GM23338 (cell line): ENCODE results near the gene CHRDL1. TPM values are rescaled to one million over a fixed set of nuclear protein-coding genes. Genes with fewer than 3 reads are reported as not detected.

Source experiments
- ATAC-seq: fragments of 200-7000 bp; cut with Tn5 transposase; 3 replicates; pipeline ENCODE4 v1.9.1; 2020
- DNase-seq: peaks from one replicate; pipeline ENCODE4 v3.0.0-alpha.2; 2015; ENCODE audit warnings: low spot score
- H2AFZ ChIP-seq: fragments of 200-600 bp; sonication (generic); 2 replicates; pipeline ENCODE4 v1.8.0; 2016; ENCODE audit warnings: antibody characterized with exemption, mild to moderate bottlenecking, moderate library complexity
- H3F3A ChIP-seq: fragments of 200-600 bp; sonication (generic); replicated peaks from 2 replicates; pipeline ENCODE4 v1.8.0; 2017; ENCODE audit warnings: antibody characterized with exemption, mixed run types, low read depth
- H3K27ac ChIP-seq: fragments of 200-600 bp; sonication (generic); 2 replicates; pipeline ENCODE4 v1.6.1; 2016; ENCODE audit warnings: low read depth
- H3K27me3 ChIP-seq: fragments of 200-600 bp; sonication (generic); 2 replicates; pipeline ENCODE4 v1.8.0; 2016; ENCODE audit warnings: mild to moderate bottlenecking, mixed run types, moderate library complexity; ENCODE audit not compliant: insufficient read depth
- H3K36me3 ChIP-seq: fragments of 200-600 bp; sonication (generic); 2 replicates; pipeline ENCODE4 v1.8.0; 2016; ENCODE audit warnings: mild to moderate bottlenecking; ENCODE audit not compliant: insufficient read depth
- H3K4me1 ChIP-seq: fragments of 200-600 bp; sonication (generic); 2 replicates; pipeline ENCODE4 v1.8.0; 2016; ENCODE audit warnings: mild to moderate bottlenecking, moderate library complexity; ENCODE audit not compliant: insufficient read depth
- H3K4me2 ChIP-seq: fragments of 200-600 bp; sonication (generic); 2 replicates; pipeline ENCODE4 v1.7.1; 2017; ENCODE audit warnings: mixed run types
- H3K4me3 ChIP-seq: fragments of 200-600 bp; sonication (generic); 2 replicates; pipeline ENCODE4 v1.6.1; 2016; ENCODE audit warnings: mixed run types
- H3K79me2 ChIP-seq: fragments of 200-600 bp; sonication (generic); replicated peaks from 2 replicates; pipeline ENCODE4 v1.8.0; 2017; ENCODE audit warnings: mild to moderate bottlenecking; ENCODE audit not compliant: insufficient read depth
- H3K9me2 ChIP-seq: fragments of 200-600 bp; sonication (generic); 2 replicates; pipeline ENCODE4 v1.8.0; 2017; ENCODE audit not compliant: insufficient read depth
- H4K20me1 ChIP-seq: fragments of 200-600 bp; sonication (generic); replicated peaks from 2 replicates; pipeline ENCODE4 v1.8.0; 2017; ENCODE audit warnings: mild to moderate bottlenecking; ENCODE audit not compliant: insufficient read depth
- H3K27ac Mint-ChIP-seq: 2 replicates; pipeline ENCODE4 v1.8.0; 2020; ENCODE audit warnings: inconsistent platforms, mild to moderate bottlenecking, moderate library complexity, mixed read lengths
- H3K27me3 Mint-ChIP-seq: 3 replicates; pipeline ENCODE4 v1.8.0; 2022; ENCODE audit warnings: low read depth, mild to moderate bottlenecking, moderate library complexity, mixed read lengths, inconsistent platforms; ENCODE audit not compliant: insufficient read depth, poor library complexity
- H3K36me3 Mint-ChIP-seq: 3 replicates; pipeline ENCODE4 v1.8.0; 2021; ENCODE audit warnings: low read depth, mild to moderate bottlenecking, inconsistent platforms, moderate library complexity, mixed read lengths
- H3K4me1 Mint-ChIP-seq: 3 replicates; pipeline ENCODE4 v1.8.0; 2020; ENCODE audit warnings: mild to moderate bottlenecking, inconsistent platforms, mixed read lengths
- H3K4me3 Mint-ChIP-seq: 3 replicates; pipeline ENCODE4 v1.8.0; 2021; ENCODE audit warnings: moderate library complexity, mild to moderate bottlenecking, inconsistent platforms, mixed read lengths
- H3K9me3 Mint-ChIP-seq: 3 replicates; pipeline ENCODE4 v1.8.0; 2020; ENCODE audit warnings: moderate library complexity, mild to moderate bottlenecking, inconsistent platforms, mixed read lengths
- CREB1 ChIP-seq: fragments of 250-450 bp; sonication (Bioruptor Pico); IDR thresholded peaks from 2 replicates; pipeline ENCODE4 v1.5.0; 2020; ENCODE audit warnings: low read depth, mild to moderate bottlenecking, moderate library complexity
- ETS1 ChIP-seq: IDR thresholded peaks from 2 replicates; pipeline ENCODE4 v1.6.1; 2016; ENCODE audit warnings: antibody characterized with exemption
- EZH2 ChIP-seq: fragments of 200-600 bp; sonication (generic); IDR thresholded peaks from one replicate; pipeline ENCODE4 v1.8.0; 2017; ENCODE audit warnings: antibody characterized with exemption, mild to moderate bottlenecking, low read depth; ENCODE audit not compliant: unreplicated experiment
- EZH2phosphoT487 ChIP-seq: fragments of 200-600 bp; sonication (generic); IDR thresholded peaks from one replicate; pipeline ENCODE4 v1.8.1; 2018; ENCODE audit warnings: antibody characterized with exemption; ENCODE audit not compliant: unreplicated experiment
- JUNB ChIP-seq: IDR thresholded peaks from one replicate; pipeline ENCODE4 v1.6.1; 2016; ENCODE audit warnings: antibody characterized with exemption; ENCODE audit not compliant: unreplicated experiment
- NANOG ChIP-seq: IDR thresholded peaks from 2 replicates; pipeline ENCODE4 v1.6.1; 2016; ENCODE audit warnings: antibody characterized with exemption, borderline replicate concordance
- POLR2AphosphoS5 ChIP-seq: IDR thresholded peaks from 2 replicates; pipeline ENCODE4 v1.6.1; 2016; ENCODE audit warnings: antibody characterized with exemption, low read depth
- ZNF331 ChIP-seq: fragments of 250-450 bp; sonication (Bioruptor Pico); IDR thresholded peaks from 2 replicates; pipeline ENCODE4 v1.5.0; 2020; ENCODE audit warnings: low read depth, mild to moderate bottlenecking, moderate library complexity
- ZNF462 ChIP-seq: fragments of 250-450 bp; sonication (Bioruptor Pico); IDR thresholded peaks from 2 replicates; pipeline ENCODE4 v1.5.0; 2020; ENCODE audit warnings: mild to moderate bottlenecking, moderate library complexity
- polyA plus RNA-seq: library from polyadenylated mRNA; unstranded; fragments of >200 nt; fragmentation: Nextera tagmentation; extraction: Ambion mirVana; gene quantifications from 2 replicates; pipeline ENCODE4 v1.2.1, GENCODE V29; 2016
- total RNA-seq: library from RNA; depleted of rRNA; stranded (reverse); fragments of >200 nt; shearing (Covaris generic); gene quantifications from 2 replicates; pipeline ENCODE4 v1.2.3, GENCODE V29; 2014
- TF ChIP-seq, protein P1 (sequence below), 2 experiments: fragments of 200-600 bp in 1 of 2; sonication (generic) in 1 of 2; conservative IDR thresholded peaks; 2 replicates each; pipeline versions ENCODE4 v1.5.1 to v1.6.1; 2016 to 2017; ENCODE audit warnings: antibody characterized with exemption in 2 of 2, low read depth in 2 of 2, mild to moderate bottlenecking in 2 of 2, moderate library complexity in 1 of 2
- TF ChIP-seq, protein P2 (sequence below): IDR thresholded peaks from one replicate; pipeline ENCODE4 v1.6.1; 2018; ENCODE audit warnings: antibody characterized with exemption; ENCODE audit not compliant: unreplicated experiment

CHRDL1 gene
- total and polyA plus RNA-seq, 2 experiments from 2014 or later: 3.6 to 9.8 TPM

DNA sequence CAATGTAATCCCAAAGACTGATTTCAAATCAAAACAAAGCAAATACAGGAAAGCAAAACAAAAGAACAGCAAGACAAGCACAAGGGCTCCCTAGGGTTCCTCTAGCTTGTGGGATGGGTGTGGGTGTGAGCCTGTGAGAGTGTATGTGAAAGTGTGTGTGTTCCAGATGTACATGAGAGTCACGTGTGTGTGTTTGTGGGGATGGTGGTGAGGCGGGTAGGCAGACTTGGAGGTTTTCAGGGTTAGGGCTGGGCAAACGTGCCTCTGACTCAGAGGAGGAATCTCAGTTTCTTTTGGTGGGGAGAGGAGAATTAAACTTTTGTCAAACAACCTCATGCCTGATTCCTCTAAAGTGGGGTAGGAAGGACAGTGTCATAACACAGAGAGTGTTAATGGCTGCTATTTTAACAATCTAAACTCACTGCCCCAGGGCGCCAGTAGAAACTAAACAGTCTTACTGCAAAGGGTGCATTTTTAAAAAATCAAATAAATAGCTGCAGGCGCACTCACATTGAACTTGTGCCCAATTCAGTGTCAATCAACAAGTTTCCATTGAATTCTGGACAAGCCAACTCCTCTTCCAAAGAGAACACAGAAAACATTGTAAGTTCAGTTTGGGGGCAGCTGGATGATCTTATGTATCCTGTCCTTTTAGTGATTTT, 51.8 kb downstream of the CHRDL1 start:
- no peaks in the 10 kb centered on the region for H3K36me3 ChIP-seq
- peaks cover 11% of the 10 kb centered on the region; the same call in 2 of the 3 replicates for H3K4me1 Mint-ChIP-seq
- H3F3A ChIP-seq: no peaks in the 10 kb centered on the region
- H3K27me3 ChIP-seq: no peaks in the 10 kb centered on the region
- ATAC-seq (no peak), DNase-seq (no peak)
- peak overlapping the region; percentile 54 for H3K27ac Mint-ChIP-seq
- no peak overlapping the region for H3K27ac ChIP-seq
- H2AFZ ChIP-seq: no peak overlapping the region
- TF ChIP-seq POLR2AphosphoS5 (no peak), NANOG (no peak), JUNB (no peak), EZH2 (no peak), CREB1 (CRISPR knock-in tag) (no peak), ZNF462 (CRISPR knock-in tag) (no peak), ETS1 (no peak), ZNF331 (no peak), EZH2phosphoT487 (no peak)
- TF ChIP-seq, protein P1, sequence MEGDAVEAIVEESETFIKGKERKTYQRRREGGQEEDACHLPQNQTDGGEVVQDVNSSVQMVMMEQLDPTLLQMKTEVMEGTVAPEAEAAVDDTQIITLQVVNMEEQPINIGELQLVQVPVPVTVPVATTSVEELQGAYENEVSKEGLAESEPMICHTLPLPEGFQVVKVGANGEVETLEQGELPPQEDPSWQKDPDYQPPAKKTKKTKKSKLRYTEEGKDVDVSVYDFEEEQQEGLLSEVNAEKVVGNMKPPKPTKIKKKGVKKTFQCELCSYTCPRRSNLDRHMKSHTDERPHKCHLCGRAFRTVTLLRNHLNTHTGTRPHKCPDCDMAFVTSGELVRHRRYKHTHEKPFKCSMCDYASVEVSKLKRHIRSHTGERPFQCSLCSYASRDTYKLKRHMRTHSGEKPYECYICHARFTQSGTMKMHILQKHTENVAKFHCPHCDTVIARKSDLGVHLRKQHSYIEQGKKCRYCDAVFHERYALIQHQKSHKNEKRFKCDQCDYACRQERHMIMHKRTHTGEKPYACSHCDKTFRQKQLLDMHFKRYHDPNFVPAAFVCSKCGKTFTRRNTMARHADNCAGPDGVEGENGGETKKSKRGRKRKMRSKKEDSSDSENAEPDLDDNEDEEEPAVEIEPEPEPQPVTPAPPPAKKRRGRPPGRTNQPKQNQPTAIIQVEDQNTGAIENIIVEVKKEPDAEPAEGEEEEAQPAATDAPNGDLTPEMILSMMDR (conservative IDR thresholded peaks at IDR 0.05; ENCODE audit: low read depth in 2 of 2): no peak
- TF ChIP-seq, protein P2, sequence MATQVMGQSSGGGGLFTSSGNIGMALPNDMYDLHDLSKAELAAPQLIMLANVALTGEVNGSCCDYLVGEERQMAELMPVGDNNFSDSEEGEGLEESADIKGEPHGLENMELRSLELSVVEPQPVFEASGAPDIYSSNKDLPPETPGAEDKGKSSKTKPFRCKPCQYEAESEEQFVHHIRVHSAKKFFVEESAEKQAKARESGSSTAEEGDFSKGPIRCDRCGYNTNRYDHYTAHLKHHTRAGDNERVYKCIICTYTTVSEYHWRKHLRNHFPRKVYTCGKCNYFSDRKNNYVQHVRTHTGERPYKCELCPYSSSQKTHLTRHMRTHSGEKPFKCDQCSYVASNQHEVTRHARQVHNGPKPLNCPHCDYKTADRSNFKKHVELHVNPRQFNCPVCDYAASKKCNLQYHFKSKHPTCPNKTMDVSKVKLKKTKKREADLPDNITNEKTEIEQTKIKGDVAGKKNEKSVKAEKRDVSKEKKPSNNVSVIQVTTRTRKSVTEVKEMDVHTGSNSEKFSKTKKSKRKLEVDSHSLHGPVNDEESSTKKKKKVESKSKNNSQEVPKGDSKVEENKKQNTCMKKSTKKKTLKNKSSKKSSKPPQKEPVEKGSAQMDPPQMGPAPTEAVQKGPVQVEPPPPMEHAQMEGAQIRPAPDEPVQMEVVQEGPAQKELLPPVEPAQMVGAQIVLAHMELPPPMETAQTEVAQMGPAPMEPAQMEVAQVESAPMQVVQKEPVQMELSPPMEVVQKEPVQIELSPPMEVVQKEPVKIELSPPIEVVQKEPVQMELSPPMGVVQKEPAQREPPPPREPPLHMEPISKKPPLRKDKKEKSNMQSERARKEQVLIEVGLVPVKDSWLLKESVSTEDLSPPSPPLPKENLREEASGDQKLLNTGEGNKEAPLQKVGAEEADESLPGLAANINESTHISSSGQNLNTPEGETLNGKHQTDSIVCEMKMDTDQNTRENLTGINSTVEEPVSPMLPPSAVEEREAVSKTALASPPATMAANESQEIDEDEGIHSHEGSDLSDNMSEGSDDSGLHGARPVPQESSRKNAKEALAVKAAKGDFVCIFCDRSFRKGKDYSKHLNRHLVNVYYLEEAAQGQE: no peak
- no peaks in the 10 kb centered on the region for H3K9me2 ChIP-seq
- no peaks in the 10 kb centered on the region; the same call in 2 of the 3 replicates for H3K9me3 Mint-ChIP-seq
- H3K4me3 ChIP-seq: no peak overlapping the region
- no peak overlapping the region for H3K4me2 ChIP-seq
- no peaks in the 10 kb centered on the region for H3K36me3 Mint-ChIP-seq
- H3K4me1 ChIP-seq: no peaks in the 10 kb centered on the region
- no peaks in the 10 kb centered on the region for H4K20me1 ChIP-seq
- H3K4me3 Mint-ChIP-seq: no peak overlapping the region
- H3K27me3 Mint-ChIP-seq: peaks cover 2% of the 10 kb centered on the region
- H3K79me2 ChIP-seq: no peaks in the 10 kb centered on the region
